Calu3 (cell line): ENCODE measurements around the gene SLC12A3. TPM values are rescaled to one million over a fixed set of nuclear protein-coding genes. Genes with fewer than 3 reads are reported as not detected.

Experiments used
- BruUV-seq: library from RNA; stranded (reverse); fragments of 400-500 nt; replicated peaks from 2 replicates; lab custom pipeline; 2021; lab: Mats Ljungman, UMichigan
- CTCF ChIA-PET: fragments of 300-600 bp; sonication (Branson Sonifier 250); formaldehyde crosslinking; loops from one replicate; lab custom pipeline; 2022; ENCODE audit warnings: antibody characterized with exemption; lab: Charles Lee
- DNase-seq: peaks from one replicate; pipeline ENCODE4 v3.0.0; 2022
- H3K27ac Mint-ChIP-seq: one replicate; pipeline ENCODE4 v1.8.0; 2022; ENCODE audit warnings: mixed read lengths; ENCODE audit not compliant: unreplicated experiment
- H3K27me3 Mint-ChIP-seq: one replicate; pipeline ENCODE4 v1.8.0; 2022; ENCODE audit warnings: mixed read lengths; ENCODE audit not compliant: unreplicated experiment
- H3K36me3 Mint-ChIP-seq: one replicate; pipeline ENCODE4 v1.8.0; 2022; ENCODE audit warnings: mild to moderate bottlenecking, moderate library complexity, mixed read lengths; ENCODE audit not compliant: insufficient read depth, unreplicated experiment
- H3K4me1 Mint-ChIP-seq: one replicate; pipeline ENCODE4 v1.8.0; 2022; ENCODE audit warnings: mild to moderate bottlenecking, low read depth, mixed read lengths; ENCODE audit not compliant: unreplicated experiment
- H3K4me3 Mint-ChIP-seq: one replicate; pipeline ENCODE4 v1.8.0; 2022; ENCODE audit warnings: mild to moderate bottlenecking, low read depth, moderate library complexity, mixed read lengths; ENCODE audit not compliant: unreplicated experiment
- H3K9me3 Mint-ChIP-seq: one replicate; pipeline ENCODE4 v1.8.0; 2022; ENCODE audit warnings: low read depth, mixed read lengths; ENCODE audit not compliant: unreplicated experiment
- CTCF ChIP-seq: fragments of 200-600 bp; IDR thresholded peaks from one replicate; pipeline ENCODE4 v1.8.0; 2022; ENCODE audit warnings: antibody characterized with exemption; ENCODE audit not compliant: unreplicated experiment
- intact Hi-C: fragments of 100-400 bp; cut with micrococcal nuclease; formaldehyde crosslinking; loops from one replicate; pipeline ENCODE4 v1.10.0; 2022; ENCODE audit not compliant: unreplicated experiment
- total RNA-seq: library from RNA; stranded (reverse); gene quantifications from 2 replicates; pipeline ENCODE4 v1.2.3, GENCODE V29; 2022

The SLC12A3 gene
- total RNA-seq, 1 experiment from 2014 or later, result not detected

GRCh38 chr16:56848029-56848936 is 16.7 kb upstream of the SLC12A3 start:
- no peaks in the 10 kb centered on the region for H3K36me3 Mint-ChIP-seq
- H3K4me3 Mint-ChIP-seq, result no peak overlapping the region
- no peak for TF ChIP-seq CTCF
- DNase-seq, result no peak
- H3K27ac Mint-ChIP-seq, result no peak overlapping the region
- no peaks in the 10 kb centered on the region for H3K27me3 Mint-ChIP-seq
- no peaks in the 10 kb centered on the region for H3K9me3 Mint-ChIP-seq
- intact Hi-C loops, result no loop called here
- BruUV-seq, result TSS peak; percentile 14
- CTCF ChIA-PET, result interaction anchor here (1.5 kb wide), 1 partner anchor 11 kb away, joined by 3 read pairs; no protein-coding TSS in a partner anchor
- no peaks in the 10 kb centered on the region for H3K4me1 Mint-ChIP-seq

GRCh38 chr16:56848955-56849689 is 15.9 kb upstream of the SLC12A3 start:
- no peaks in the 10 kb centered on the region for H3K4me1 Mint-ChIP-seq
- no TSS peak for BruUV-seq
- CTCF ChIA-PET, result no interaction called here
- intact Hi-C loops, result no loop called here
- no peaks in the 10 kb centered on the region for H3K36me3 Mint-ChIP-seq
- H3K27ac Mint-ChIP-seq, result no peak overlapping the region
- no peak for DNase-seq
- TF ChIP-seq CTCF, result no peak
- H3K9me3 Mint-ChIP-seq, result no peaks in the 10 kb centered on the region
- H3K4me3 Mint-ChIP-seq, result no peak overlapping the region
- H3K27me3 Mint-ChIP-seq, result no peaks in the 10 kb centered on the region

GRCh38 chr16:56849690-56850680 is 15.0 kb upstream of the SLC12A3 start:
- Mint-ChIP-seq H3K4me3 (no peak overlapping the region), H3K4me1 (no peaks in the 10 kb centered on the region), H3K27me3 (no peaks in the 10 kb centered on the region), H3K9me3 (no peaks in the 10 kb centered on the region), H3K36me3 (no peaks in the 10 kb centered on the region), H3K27ac (no peak overlapping the region)
- intact Hi-C loops, result no loop called here
- no peak for TF ChIP-seq CTCF
- DNase-seq, result no peak
- CTCF ChIA-PET, result no interaction called here
- no TSS peak for BruUV-seq
